ENCODE measurements around the gene HEATR3. TPM values are rescaled to one million over a fixed set of nuclear protein-coding genes. Genes with fewer than 3 reads are reported as not detected.

HEATR3 gene
- total and polyA plus RNA-seq, 2 experiments from 2014 or later, result 7.5 to 29.9 TPM

DNA sequence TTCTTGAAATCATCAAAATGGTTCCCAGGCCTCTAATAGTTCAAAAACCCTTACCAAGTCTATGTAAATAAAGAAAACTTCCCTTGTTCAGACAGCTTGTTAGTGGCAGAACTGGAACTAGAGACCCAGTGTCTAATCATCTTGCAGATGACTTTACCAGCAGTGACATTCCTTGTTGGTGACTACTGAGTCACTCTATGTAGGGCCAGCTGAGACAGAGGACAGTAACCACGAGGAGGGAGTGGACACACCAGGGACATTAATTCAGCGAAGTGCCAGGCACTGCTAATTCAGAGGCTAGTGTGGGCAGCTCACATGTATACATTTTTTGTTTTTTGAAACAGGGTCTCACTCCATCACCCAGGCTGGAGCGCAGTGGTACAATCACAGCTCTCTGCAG is 6.1 kb upstream of the HEATR3 start:
- DNase-seq (ENCODE audit: low spot score), result no peak
- peaks cover 15% of the 10 kb centered on the region; the same call in 2 of the 3 replicates for H3K9me3 Mint-ChIP-seq
- no peak overlapping the region for H3K27ac ChIP-seq (ENCODE audit: low read depth)
- 0 out of 2 replicates have a peak, but pooled peaks cover 6% of the 10 kb centered on the region for H3K9me2 ChIP-seq (ENCODE audit: insufficient read depth)
- H3K4me1 Mint-ChIP-seq, result no peaks in the 10 kb centered on the region
- no peaks in the 10 kb centered on the region for H3K27me3 ChIP-seq (ENCODE audit: insufficient read depth)
- no peak overlapping the region for H3K4me3 Mint-ChIP-seq
- H3K79me2 ChIP-seq (replicated peaks; ENCODE audit: insufficient read depth), result no peaks in the 10 kb centered on the region
- no peak for ATAC-seq
- H3K4me3 ChIP-seq, result no peak overlapping the region
- H3K36me3 Mint-ChIP-seq (ENCODE audit: low read depth), result no peaks in the 10 kb centered on the region
- no peaks in the 10 kb centered on the region for H3K4me1 ChIP-seq (ENCODE audit: insufficient read depth)
- H2AFZ ChIP-seq, result no peak overlapping the region
- no peaks in the 10 kb centered on the region for H3F3A ChIP-seq (replicated peaks; ENCODE audit: low read depth)
- no peak overlapping the region for H3K27ac Mint-ChIP-seq
- no peaks in the 10 kb centered on the region for H3K36me3 ChIP-seq (ENCODE audit: insufficient read depth)
- H4K20me1 ChIP-seq (replicated peaks; ENCODE audit: insufficient read depth), result no peaks in the 10 kb centered on the region
- peaks cover 10% of the 10 kb centered on the region for H3K27me3 Mint-ChIP-seq (ENCODE audit: insufficient read depth, low read depth, poor library complexity)
- no peak overlapping the region for H3K4me2 ChIP-seq
- TF ChIP-seq, protein P1, sequence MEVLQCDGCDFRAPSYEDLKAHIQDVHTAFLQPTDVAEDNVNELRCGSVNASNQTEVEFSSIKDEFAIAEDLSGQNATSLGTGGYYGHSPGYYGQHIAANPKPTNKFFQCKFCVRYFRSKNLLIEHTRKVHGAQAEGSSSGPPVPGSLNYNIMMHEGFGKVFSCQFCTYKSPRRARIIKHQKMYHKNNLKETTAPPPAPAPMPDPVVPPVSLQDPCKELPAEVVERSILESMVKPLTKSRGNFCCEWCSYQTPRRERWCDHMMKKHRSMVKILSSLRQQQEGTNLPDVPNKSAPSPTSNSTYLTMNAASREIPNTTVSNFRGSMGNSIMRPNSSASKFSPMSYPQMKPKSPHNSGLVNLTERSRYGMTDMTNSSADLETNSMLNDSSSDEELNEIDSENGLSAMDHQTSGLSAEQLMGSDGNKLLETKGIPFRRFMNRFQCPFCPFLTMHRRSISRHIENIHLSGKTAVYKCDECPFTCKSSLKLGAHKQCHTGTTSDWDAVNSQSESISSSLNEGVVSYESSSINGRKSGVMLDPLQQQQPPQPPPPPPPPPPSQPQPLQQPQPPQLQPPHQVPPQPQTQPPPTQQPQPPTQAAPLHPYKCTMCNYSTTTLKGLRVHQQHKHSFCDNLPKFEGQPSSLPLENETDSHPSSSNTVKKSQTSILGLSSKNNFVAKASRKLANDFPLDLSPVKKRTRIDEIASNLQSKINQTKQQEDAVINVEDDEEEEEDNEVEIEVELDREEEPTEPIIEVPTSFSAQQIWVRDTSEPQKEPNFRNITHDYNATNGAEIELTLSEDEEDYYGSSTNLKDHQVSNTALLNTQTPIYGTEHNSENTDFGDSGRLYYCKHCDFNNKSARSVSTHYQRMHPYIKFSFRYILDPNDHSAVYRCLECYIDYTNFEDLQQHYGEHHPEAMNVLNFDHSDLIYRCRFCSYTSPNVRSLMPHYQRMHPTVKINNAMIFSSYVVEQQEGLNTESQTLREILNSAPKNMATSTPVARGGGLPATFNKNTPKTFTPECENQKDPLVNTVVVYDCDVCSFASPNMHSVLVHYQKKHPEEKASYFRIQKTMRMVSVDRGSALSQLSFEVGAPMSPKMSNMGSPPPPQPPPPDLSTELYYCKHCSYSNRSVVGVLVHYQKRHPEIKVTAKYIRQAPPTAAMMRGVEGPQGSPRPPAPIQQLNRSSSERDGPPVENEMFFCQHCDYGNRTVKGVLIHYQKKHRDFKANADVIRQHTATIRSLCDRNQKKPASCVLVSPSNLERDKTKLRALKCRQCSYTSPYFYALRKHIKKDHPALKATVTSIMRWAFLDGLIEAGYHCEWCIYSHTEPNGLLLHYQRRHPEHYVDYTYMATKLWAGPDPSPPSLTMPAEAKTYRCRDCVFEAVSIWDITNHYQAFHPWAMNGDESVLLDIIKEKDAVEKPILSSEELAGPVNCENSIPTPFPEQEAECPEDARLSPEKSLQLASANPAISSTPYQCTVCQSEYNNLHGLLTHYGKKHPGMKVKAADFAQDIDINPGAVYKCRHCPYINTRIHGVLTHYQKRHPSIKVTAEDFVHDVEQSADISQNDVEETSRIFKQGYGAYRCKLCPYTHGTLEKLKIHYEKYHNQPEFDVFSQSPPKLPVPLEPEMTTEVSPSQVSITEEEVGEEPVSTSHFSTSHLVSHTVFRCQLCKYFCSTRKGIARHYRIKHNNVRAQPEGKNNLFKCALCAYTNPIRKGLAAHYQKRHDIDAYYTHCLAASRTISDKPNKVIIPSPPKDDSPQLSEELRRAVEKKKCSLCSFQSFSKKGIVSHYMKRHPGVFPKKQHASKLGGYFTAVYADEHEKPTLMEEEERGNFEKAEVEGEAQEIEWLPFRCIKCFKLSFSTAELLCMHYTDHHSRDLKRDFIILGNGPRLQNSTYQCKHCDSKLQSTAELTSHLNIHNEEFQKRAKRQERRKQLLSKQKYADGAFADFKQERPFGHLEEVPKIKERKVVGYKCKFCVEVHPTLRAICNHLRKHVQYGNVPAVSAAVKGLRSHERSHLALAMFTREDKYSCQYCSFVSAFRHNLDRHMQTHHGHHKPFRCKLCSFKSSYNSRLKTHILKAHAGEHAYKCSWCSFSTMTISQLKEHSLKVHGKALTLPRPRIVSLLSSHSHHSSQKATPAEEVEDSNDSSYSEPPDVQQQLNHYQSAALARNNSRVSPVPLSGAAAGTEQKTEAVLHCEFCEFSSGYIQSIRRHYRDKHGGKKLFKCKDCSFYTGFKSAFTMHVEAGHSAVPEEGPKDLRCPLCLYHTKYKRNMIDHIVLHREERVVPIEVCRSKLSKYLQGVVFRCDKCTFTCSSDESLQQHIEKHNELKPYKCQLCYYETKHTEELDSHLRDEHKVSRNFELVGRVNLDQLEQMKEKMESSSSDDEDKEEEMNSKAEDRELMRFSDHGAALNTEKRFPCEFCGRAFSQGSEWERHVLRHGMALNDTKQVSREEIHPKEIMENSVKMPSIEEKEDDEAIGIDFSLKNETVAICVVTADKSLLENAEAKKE (CRISPR knock-in tag; IDR thresholded peaks at IDR 0.05), result no peak
- TF ChIP-seq STAT1 (IDR thresholded peaks at IDR 0.05; ENCODE audit: unreplicated experiment) (no peak), EZH2 (IDR thresholded peaks at IDR 0.05; ENCODE audit: low read depth, unreplicated experiment) (no peak), ZNF114 (CRISPR knock-in tag; IDR thresholded peaks at IDR 0.05) (no peak), JUNB (IDR thresholded peaks at IDR 0.05; ENCODE audit: unreplicated experiment) (no peak)
- TF ChIP-seq, protein P2, sequence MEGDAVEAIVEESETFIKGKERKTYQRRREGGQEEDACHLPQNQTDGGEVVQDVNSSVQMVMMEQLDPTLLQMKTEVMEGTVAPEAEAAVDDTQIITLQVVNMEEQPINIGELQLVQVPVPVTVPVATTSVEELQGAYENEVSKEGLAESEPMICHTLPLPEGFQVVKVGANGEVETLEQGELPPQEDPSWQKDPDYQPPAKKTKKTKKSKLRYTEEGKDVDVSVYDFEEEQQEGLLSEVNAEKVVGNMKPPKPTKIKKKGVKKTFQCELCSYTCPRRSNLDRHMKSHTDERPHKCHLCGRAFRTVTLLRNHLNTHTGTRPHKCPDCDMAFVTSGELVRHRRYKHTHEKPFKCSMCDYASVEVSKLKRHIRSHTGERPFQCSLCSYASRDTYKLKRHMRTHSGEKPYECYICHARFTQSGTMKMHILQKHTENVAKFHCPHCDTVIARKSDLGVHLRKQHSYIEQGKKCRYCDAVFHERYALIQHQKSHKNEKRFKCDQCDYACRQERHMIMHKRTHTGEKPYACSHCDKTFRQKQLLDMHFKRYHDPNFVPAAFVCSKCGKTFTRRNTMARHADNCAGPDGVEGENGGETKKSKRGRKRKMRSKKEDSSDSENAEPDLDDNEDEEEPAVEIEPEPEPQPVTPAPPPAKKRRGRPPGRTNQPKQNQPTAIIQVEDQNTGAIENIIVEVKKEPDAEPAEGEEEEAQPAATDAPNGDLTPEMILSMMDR (conservative IDR thresholded peaks at IDR 0.05; ENCODE audit: low read depth in 2 of 2), result no peak
- TF ChIP-seq, protein P3, sequence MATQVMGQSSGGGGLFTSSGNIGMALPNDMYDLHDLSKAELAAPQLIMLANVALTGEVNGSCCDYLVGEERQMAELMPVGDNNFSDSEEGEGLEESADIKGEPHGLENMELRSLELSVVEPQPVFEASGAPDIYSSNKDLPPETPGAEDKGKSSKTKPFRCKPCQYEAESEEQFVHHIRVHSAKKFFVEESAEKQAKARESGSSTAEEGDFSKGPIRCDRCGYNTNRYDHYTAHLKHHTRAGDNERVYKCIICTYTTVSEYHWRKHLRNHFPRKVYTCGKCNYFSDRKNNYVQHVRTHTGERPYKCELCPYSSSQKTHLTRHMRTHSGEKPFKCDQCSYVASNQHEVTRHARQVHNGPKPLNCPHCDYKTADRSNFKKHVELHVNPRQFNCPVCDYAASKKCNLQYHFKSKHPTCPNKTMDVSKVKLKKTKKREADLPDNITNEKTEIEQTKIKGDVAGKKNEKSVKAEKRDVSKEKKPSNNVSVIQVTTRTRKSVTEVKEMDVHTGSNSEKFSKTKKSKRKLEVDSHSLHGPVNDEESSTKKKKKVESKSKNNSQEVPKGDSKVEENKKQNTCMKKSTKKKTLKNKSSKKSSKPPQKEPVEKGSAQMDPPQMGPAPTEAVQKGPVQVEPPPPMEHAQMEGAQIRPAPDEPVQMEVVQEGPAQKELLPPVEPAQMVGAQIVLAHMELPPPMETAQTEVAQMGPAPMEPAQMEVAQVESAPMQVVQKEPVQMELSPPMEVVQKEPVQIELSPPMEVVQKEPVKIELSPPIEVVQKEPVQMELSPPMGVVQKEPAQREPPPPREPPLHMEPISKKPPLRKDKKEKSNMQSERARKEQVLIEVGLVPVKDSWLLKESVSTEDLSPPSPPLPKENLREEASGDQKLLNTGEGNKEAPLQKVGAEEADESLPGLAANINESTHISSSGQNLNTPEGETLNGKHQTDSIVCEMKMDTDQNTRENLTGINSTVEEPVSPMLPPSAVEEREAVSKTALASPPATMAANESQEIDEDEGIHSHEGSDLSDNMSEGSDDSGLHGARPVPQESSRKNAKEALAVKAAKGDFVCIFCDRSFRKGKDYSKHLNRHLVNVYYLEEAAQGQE (IDR thresholded peaks at IDR 0.05; ENCODE audit: unreplicated experiment), result no peak
- TF ChIP-seq, protein P4, sequence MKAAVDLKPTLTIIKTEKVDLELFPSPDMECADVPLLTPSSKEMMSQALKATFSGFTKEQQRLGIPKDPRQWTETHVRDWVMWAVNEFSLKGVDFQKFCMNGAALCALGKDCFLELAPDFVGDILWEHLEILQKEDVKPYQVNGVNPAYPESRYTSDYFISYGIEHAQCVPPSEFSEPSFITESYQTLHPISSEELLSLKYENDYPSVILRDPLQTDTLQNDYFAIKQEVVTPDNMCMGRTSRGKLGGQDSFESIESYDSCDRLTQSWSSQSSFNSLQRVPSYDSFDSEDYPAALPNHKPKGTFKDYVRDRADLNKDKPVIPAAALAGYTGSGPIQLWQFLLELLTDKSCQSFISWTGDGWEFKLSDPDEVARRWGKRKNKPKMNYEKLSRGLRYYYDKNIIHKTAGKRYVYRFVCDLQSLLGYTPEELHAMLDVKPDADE (IDR thresholded peaks at IDR 0.05), result no peak
